Stimulated activated naive B cell treated with anti-CD40 and anti-IgM and Interleukin-4, amounts not matched to agents 10 μg/mL and 1 μg/mL and 100 μg/mL, for 72 hours (primary cell): ENCODE measurements around the gene TPRG1L.
"Not testable (repeated sequence)": the region's sequence is repeated elsewhere in the genome, so short reads cannot be mapped to it uniquely, and the experiment has no call there.

Source experiments
- ATAC-seq, 2 donors: fragments of 150-1000 bp; cut with Tn5 transposase; replicated peaks; 2 replicates each; pipeline ENCODE4 v1.10.0; 2021; ENCODE audit warnings: moderate library complexity in 1 of 2
- DNase-seq: peaks from one replicate; pipeline ENCODE4 v3.0.0; 2021
- H3K27ac Mint-ChIP-seq: one replicate; pipeline ENCODE4 v1.8.0; 2022; ENCODE audit warnings: mild to moderate bottlenecking, mixed read lengths
- H3K27me3 Mint-ChIP-seq, 2 donors: one replicate each; pipeline ENCODE4 v1.8.0; 2022; ENCODE audit warnings: mixed read lengths in 2 of 2
- H3K36me3 Mint-ChIP-seq, 2 donors: one replicate each; pipeline ENCODE4 v1.8.0; 2022; ENCODE audit warnings: mixed read lengths in 2 of 2, mild to moderate bottlenecking in 1 of 2
- H3K4me1 Mint-ChIP-seq, 2 donors: one replicate each; pipeline ENCODE4 v1.8.0; 2022; ENCODE audit warnings: mixed read lengths in 2 of 2, mild to moderate bottlenecking in 1 of 2
- H3K4me3 Mint-ChIP-seq, 2 donors: one replicate each; pipeline ENCODE4 v1.8.0; 2022; ENCODE audit warnings: mild to moderate bottlenecking in 2 of 2, mixed read lengths in 2 of 2, moderate library complexity in 1 of 2
- H3K9me3 Mint-ChIP-seq, 2 donors: one replicate each; pipeline ENCODE4 v1.8.0; 2022; ENCODE audit warnings: mixed read lengths in 2 of 2, mild to moderate bottlenecking in 1 of 2

Gene TPRG1L

DNA sequence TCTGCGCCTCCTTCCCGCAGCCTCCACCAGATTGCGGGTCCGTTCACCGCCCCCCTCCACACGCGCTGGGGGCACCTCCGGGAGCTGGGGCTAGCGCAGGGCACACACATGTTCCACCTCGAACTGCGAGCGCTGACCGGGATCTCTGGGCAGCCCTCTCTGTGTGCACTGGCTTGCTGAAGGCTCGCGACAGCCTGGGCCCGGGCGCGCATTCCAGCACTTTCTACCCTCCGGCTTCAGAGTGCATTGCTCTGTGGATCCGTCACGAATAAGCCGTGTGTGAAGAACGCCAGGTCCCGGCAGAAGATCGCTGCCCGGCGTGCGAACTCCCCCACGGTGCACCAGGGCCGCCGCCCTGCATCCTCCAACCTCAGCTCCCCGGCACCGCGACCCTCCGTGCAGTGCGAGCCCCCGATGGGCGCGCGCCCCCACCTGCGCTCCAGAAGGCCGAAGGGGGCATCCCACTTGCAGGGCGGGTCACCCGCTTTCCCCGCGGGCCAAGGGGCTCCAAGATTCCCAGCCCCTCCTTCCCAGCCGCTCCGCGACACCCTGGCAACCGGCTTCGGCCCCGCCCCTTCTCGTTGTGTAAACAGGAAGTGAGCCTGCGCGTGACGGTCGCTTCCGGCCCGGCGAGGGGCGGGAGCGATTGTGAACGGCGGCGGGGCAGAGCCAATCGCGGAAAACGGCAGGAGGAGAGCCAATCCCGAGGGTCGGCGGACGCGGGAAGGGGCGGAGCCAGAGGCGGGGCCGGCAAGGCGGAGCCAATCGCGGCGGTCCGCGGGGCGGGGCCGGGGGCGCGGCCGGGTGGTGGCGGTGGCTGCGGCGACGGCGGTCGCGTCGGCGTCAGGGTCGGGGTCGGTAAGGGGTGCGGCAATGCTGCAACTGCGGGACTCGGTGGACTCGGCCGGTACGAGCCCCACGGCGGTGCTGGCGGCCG is at the start of gene TPRG1L:
TSS of gene TPRG1L (plus strand) at position 816 of the 937 bp plus-strand sequence. CDS start at position 874, 58 bp downstream.
- DNase-seq, result peak; percentile 96
- Mint-ChIP-seq H3K27me3 (no peaks in the 10 kb centered on the region), H3K9me3 (no peaks in the 10 kb centered on the region), H3K36me3 (peaks cover 2 to 7% of the 10 kb centered on the region in 2 donors), H3K4me3 (peak within 1 kb of the TSS; percentile 89 to 90), H3K4me1 (peaks cover 26 to 38% of the 10 kb centered on the region in 2 donors), H3K27ac (peak within 1 kb of the TSS; percentile 91)
- peak; percentile 95 to 96 for ATAC-seq

DNA sequence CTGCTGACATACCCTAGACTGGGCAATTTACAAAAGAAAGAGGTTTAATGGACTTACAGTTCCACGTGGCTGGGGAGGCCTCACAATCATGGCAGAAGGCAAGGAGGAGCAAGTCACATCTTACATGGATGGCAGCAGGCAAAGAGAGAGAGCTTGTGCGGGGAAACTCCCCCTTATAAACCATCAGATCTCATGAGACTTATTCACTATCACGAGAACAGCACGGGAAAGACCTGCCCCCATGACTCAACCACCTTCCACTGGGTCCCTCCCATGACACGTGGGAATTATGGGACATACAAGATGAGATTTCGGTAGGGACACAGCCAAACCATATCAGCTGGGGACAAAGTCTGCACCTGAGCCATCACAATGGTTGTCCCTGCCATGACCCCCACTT is 49.3 kb upstream of the TPRG1L start:
- H3K4me1 Mint-ChIP-seq, result peaks cover 18 to 23% of the 10 kb centered on the region in 2 donors
- not testable (repeated sequence) for H3K9me3 Mint-ChIP-seq, H3K27ac Mint-ChIP-seq, H3K4me3 Mint-ChIP-seq, H3K36me3 Mint-ChIP-seq, ATAC-seq, H3K27me3 Mint-ChIP-seq, DNase-seq

DNA sequence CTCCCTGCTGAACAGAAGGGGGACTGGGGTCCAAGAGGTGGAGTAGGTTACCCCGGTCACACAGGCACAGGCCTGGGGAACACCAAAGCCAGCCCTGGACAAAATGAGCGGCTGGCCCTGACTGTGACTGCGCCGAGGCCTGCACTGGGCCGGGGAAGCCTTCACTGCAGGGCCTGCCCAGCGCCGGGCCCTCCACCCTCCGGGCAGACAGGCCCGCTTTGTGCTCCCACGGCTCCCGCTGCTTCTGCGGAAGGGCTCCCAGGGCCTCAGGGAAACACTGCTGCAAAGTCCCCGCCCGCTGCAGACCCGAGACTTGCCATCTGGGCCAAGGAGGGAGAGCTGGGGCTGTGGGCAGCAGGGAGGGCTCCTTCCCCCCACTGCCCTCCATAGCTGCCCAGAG is 48.8 kb upstream of the TPRG1L start:
- H3K27me3 Mint-ChIP-seq, result peaks cover 4 to 9% of the 10 kb centered on the region in 2 donors
- H3K9me3 Mint-ChIP-seq, result peaks cover 0 to 3% of the 10 kb centered on the region in 2 donors
- ATAC-seq (no peak), DNase-seq (no peak)
- H3K27ac Mint-ChIP-seq, result no peak overlapping the region
- no peak overlapping the region for H3K4me3 Mint-ChIP-seq
- H3K4me1 Mint-ChIP-seq, result peaks cover 14 to 18% of the 10 kb centered on the region in 2 donors
- peaks cover 0 to 3% of the 10 kb centered on the region in 2 donors for H3K36me3 Mint-ChIP-seq

DNA sequence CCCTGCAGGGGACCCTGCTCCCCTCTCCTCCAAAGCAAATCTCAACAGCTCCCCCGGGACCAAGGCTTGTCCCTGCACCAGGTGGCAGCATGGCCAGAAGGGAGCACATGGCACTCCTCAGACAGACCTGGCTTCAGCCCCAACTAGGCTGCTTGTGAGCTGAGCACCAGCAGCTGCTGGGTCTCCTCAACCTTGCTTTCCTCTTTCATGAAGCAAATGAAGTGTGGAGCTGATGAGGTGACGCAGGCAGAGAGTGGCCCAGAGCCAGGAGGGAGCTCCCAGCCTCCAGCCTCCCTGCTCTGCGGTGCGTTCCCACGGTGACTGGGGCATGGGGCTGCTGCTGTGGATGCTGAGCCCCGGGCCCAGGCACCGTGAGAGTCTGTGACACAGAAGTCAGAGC is 47.5 kb upstream of the TPRG1L start:
- Mint-ChIP-seq H3K36me3 (peaks cover 0 to 3% of the 10 kb centered on the region in 2 donors), H3K4me3 (peak overlapping the region in 1 of 2 donors; percentile 13), H3K9me3 (peaks cover 0 to 3% of the 10 kb centered on the region in 2 donors), H3K27me3 (peaks cover 4 to 9% of the 10 kb centered on the region in 2 donors), H3K4me1 (peaks cover 14 to 18% of the 10 kb centered on the region in 2 donors), H3K27ac (no peak overlapping the region)
- no peak for DNase-seq
- peak; percentile 35 to 61 for ATAC-seq

DNA sequence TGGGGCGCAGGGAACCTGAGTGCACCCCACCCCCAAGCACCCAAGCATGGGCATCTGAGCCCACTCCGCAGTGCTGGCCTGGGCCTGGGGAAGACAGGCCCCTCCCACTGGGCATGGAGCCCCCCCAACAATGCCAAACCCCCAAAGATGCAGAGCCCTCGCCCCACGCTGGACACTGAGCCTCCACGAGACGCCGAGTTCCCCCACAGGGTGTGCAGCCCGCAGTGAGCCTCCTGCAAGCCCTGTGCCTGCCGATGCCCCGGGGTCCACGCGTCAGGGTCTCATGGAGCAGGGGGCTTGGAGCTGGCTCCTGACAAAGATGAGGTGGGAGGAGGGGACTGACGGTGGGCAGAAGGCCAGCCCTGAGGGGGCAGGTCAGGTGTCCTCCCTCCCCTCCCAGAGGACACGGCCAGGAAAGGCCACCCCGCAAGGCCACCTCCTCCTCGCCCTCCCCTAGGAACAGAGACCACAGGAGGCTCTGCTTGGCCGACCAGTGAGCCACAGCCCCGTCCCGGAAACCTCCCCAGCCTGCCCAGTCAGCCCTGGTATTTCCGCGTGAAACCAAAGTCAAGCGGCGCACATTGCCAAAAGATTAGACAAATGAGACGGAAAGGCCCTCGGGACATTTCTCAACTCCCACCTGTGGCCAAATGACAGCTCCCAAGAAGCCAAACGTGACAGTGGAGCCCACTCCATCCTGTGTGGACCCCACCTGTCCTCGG is 46.9 kb upstream of the TPRG1L start:
- no peak overlapping the region for H3K27ac Mint-ChIP-seq
- peaks cover 4 to 9% of the 10 kb centered on the region in 2 donors for H3K27me3 Mint-ChIP-seq
- DNase-seq (peak; percentile 40), ATAC-seq (peak; percentile 82 to 86)
- peaks cover 14 to 18% of the 10 kb centered on the region in 2 donors for H3K4me1 Mint-ChIP-seq
- H3K9me3 Mint-ChIP-seq, result peaks cover 0 to 3% of the 10 kb centered on the region in 2 donors
- no peak overlapping the region for H3K4me3 Mint-ChIP-seq
- peaks cover 0 to 3% of the 10 kb centered on the region in 2 donors for H3K36me3 Mint-ChIP-seq

DNA sequence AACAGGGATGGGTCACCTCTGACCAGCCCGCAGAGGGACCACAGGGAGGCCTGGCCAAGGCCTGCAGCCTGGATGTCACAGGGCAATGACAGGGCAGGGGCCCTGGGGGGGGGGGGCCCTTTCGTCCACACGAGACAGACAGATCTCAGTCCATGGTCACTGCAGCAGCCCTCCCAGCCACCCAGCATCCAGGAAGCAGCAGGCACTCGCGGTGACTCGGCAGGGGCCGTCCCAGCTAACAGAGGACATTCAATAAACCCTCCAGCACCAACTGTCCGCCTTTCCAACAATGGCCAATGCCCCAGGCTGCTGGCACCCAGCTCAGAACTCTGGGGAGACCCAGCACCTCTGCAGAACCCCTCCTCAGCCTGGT is 46.4 kb upstream of the TPRG1L start:
- Mint-ChIP-seq H3K4me3 (no peak overlapping the region), H3K36me3 (peaks cover 0 to 3% of the 10 kb centered on the region in 2 donors), H3K27me3 (peaks cover 4 to 9% of the 10 kb centered on the region in 2 donors), H3K4me1 (peaks cover 14 to 18% of the 10 kb centered on the region in 2 donors), H3K9me3 (peaks cover 0 to 3% of the 10 kb centered on the region in 2 donors), H3K27ac (no peak overlapping the region)
- DNase-seq (no peak), ATAC-seq (peak; percentile 15 to 24)

DNA sequence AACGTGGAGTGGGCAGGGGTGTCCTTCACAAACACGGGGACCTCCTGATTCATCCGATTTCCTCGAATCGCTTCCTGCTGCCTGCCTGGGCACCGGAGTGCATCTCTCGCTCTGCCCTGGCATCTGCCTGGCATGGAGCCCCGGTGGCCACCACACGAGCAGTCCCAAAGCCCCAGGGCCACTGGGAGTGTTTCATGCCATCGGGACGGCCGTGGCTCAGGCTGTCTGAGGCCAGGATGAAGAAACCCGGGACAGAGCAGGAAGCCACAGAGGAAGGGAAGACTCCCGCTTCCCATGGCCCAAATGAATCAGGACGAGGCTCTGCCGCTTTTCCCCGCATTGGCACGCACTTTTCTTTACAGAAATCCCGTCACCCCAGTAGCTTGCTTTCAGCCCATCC is 45.9 kb upstream of the TPRG1L start:
- H3K9me3 Mint-ChIP-seq, result peaks cover 0 to 3% of the 10 kb centered on the region in 2 donors
- peaks cover 14 to 18% of the 10 kb centered on the region in 2 donors for H3K4me1 Mint-ChIP-seq
- peaks cover 0 to 3% of the 10 kb centered on the region in 2 donors for H3K36me3 Mint-ChIP-seq
- ATAC-seq (no peak), DNase-seq (no peak)
- peaks cover 4 to 9% of the 10 kb centered on the region in 2 donors for H3K27me3 Mint-ChIP-seq
- no peak overlapping the region for H3K27ac Mint-ChIP-seq
- peak overlapping the region in 1 of 2 donors; percentile 28 for H3K4me3 Mint-ChIP-seq

DNA sequence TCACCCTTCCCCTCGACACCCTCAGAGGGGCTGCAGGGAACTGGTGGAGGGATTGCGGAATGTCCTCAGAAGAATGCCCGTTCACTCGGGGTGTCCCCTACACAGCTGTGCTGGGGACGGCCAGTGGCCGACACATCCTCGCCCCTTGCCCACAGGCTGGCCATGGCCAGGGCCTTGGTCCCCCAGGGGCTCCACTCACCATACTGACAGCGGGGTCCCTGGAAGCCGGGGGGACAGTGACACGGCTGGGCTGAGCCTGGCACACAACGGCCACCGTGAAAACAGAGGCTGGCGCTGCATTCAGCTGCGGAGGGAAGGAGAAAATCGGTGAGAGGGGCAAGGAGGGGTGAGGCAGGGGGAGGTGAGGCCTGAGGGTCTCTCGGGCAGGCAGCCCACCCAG is 45.2 kb upstream of the TPRG1L start:
- Mint-ChIP-seq H3K4me1 (peaks cover 14 to 18% of the 10 kb centered on the region in 2 donors), H3K36me3 (peaks cover 0 to 3% of the 10 kb centered on the region in 2 donors), H3K27me3 (peaks cover 4 to 9% of the 10 kb centered on the region in 2 donors), H3K4me3 (no peak overlapping the region), H3K9me3 (peaks cover 0 to 3% of the 10 kb centered on the region in 2 donors), H3K27ac (no peak overlapping the region)
- no peak for DNase-seq
- no peak for ATAC-seq

DNA sequence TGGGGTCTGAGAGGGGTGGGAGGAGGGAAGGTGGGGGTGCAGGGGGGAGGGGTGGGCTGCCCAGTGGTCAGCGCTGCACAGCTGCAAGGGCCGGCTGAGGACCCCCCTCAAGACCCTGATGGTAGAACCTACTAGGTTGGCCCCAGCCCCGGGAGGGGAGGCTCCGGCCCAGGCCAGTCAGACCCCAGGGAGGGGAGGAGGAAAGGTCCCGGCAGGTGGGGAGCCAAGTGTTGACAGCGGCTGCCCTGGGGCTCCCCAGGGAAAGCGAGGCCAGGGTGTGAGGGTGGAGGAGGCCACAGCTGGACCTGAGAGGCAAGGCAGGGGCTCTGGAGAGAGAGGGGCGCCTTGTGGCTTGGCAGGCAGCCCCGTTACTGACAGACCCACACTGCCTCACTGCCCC is 44.6 kb upstream of the TPRG1L start:
- Mint-ChIP-seq H3K27me3 (peaks cover 4 to 9% of the 10 kb centered on the region in 2 donors), H3K9me3 (peaks cover 0 to 3% of the 10 kb centered on the region in 2 donors), H3K4me1 (peaks cover 14 to 18% of the 10 kb centered on the region in 2 donors), H3K4me3 (no peak overlapping the region), H3K36me3 (peaks cover 0 to 3% of the 10 kb centered on the region in 2 donors), H3K27ac (no peak overlapping the region)
- DNase-seq, result no peak
- ATAC-seq, result no peak

DNA sequence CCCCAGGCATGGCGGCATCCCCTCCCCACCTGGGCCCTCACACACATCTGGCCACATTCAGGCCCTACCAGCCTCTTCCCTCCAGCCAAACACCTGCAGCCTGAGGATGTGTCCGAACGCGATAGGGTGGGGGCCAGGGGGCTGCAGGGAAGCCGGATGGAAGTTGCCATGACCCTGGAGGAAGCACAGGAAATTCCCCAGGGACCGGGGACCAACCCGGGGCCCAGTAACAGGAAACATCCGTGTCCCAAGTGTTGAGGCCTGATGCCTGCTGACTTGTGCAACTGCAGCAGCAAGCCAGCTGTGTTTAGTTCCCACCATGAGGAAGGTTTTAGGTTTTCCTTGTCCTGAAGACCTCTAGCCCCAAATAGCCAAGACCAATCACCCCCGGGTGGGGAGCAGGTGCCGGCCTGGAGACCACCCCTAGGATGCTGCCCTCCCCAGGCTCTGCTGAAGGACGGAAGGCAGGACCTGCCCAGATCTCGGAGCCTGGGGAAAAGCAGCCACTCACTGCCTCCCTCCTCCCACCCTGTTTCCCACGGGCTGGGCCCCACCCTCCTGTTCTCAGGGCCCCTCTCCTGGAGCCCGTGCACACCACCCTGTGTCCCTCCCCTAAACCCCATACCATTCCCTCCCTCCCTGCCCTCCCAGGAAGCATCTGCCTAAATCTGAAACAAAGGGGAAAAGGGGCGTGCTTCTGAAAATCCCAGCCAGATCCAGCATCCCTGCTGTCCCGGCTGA is 43.3 kb upstream of the TPRG1L start:
- ATAC-seq, result no peak
- peaks cover 14 to 18% of the 10 kb centered on the region in 2 donors for H3K4me1 Mint-ChIP-seq
- no peak overlapping the region for H3K4me3 Mint-ChIP-seq
- DNase-seq, result no peak
- H3K9me3 Mint-ChIP-seq, result no peaks in the 10 kb centered on the region
- peaks cover 4 to 9% of the 10 kb centered on the region in 2 donors for H3K27me3 Mint-ChIP-seq
- no peak overlapping the region for H3K27ac Mint-ChIP-seq
- peaks cover 0 to 3% of the 10 kb centered on the region in 2 donors for H3K36me3 Mint-ChIP-seq

DNA sequence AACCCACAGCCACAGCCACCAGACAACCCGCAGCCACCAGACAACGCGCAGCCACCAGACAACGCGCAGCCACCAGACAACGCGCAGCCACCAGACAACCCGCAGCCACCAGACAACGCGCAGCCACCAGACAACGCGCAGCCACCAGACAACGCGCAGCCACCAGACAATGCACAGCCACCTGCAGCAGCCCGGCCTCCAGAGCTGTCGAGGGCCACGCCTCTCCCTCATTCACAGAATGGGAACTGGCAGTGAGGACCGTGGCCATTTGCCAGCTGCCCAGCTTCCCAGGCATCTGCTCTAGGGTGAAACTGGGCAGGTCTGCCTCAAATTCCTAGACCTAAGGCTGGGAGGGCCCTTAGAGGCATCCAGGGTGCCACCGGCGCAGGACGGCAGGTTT is 41.1 kb upstream of the TPRG1L start:
- not testable (repeated sequence) for H3K27me3 Mint-ChIP-seq, H3K36me3 Mint-ChIP-seq, ATAC-seq, DNase-seq, H3K9me3 Mint-ChIP-seq, H3K4me1 Mint-ChIP-seq, H3K4me3 Mint-ChIP-seq, H3K27ac Mint-ChIP-seq

DNA sequence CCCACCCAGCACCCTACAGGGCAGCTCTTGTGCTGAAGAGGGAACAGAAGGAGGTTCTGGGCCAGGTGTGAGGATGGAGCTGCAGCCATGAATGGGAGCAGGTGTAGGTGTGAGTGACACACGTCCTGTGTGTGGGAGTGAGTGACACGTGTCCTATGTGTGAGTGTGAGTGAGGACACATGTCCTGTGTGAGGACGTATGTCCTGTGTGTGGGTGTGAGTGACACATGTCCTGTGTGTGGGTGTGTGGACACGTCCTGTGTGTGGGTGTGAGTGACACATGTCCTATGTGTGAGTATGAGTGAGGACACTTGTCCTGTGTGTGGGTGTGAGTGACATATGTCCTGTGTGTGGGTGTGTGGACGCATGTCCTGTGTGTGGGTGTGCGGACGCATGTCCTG is 39.9 kb upstream of the TPRG1L start:
- ATAC-seq (peak; percentile 59 to 64), DNase-seq (no peak)
- Mint-ChIP-seq H3K9me3 (no peaks in the 10 kb centered on the region), H3K4me3 (no peak overlapping the region), H3K27me3 (no peaks in the 10 kb centered on the region), H3K36me3 (no peaks in the 10 kb centered on the region), H3K27ac (no peak overlapping the region), H3K4me1 (no peaks in the 10 kb centered on the region)

DNA sequence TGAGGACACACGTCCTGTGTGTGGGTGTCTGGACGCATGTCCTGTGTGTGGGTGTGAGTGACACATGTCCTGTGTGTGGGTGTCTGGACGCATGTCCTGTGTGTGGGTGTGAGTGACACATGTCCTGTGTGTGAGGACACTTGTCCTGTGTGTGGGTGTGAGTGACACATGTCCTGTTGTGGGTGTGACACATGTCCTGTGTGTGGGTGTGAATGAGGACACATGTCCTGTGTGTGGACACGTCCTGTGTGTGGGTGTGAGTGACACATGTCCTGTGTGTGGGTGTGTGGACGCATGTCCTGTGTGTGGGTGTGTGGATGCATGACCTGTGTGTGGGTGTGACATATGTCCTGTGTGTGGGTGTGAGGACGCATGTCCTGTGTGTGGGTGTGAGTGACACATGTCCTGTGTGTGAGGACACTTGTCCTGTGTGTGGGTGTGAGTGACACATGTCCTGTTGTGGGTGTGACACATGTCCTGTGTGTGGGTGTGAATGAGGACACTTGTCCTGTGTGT is 39.4 kb upstream of the TPRG1L start:
- H3K36me3 Mint-ChIP-seq, H3K27me3 Mint-ChIP-seq, H3K4me3 Mint-ChIP-seq, DNase-seq, H3K27ac Mint-ChIP-seq, H3K9me3 Mint-ChIP-seq, ATAC-seq, H3K4me1 Mint-ChIP-seq: not testable (repeated sequence)
